HepG2 (cell line): ENCODE data around the gene NECAB2. TPM values are rescaled to one million over a fixed set of nuclear protein-coding genes. Genes with fewer than 3 reads are reported as not detected.

Experiments
- BCL6 ChIP-seq: IDR thresholded peaks from 2 replicates; pipeline ENCODE4 v1.6.1; 2016; ENCODE audit warnings: missing genetic modification reagents, missing compliant biosample characterization
- GATAD1 ChIP-seq: IDR thresholded peaks from 2 replicates; pipeline ENCODE4 v1.6.1; 2016; ENCODE audit warnings: missing genetic modification reagents, missing compliant biosample characterization
- JUNB ChIP-seq: sonication (generic); formaldehyde crosslinking; IDR thresholded peaks from 2 replicates; pipeline ENCODE4 v1.8.0; 2022; ENCODE audit warnings: missing genetic modification reagents, mild to moderate bottlenecking, borderline replicate concordance
- KAT2B ChIP-seq: fragments of 150-350 bp; IDR thresholded peaks from 2 replicates; pipeline ENCODE4 v1.6.1; 2014; ENCODE audit warnings: low read depth, low read length, borderline replicate concordance
- LBX2 ChIP-seq: sonication (generic); formaldehyde crosslinking; IDR thresholded peaks from 2 replicates; pipeline ENCODE4 v1.5.0; 2020; ENCODE audit warnings: missing genetic modification reagents, mild to moderate bottlenecking, borderline replicate concordance
- MED1 ChIP-seq: sonication (generic); formaldehyde crosslinking; IDR thresholded peaks from 2 replicates; pipeline ENCODE4 v1.4.0; 2020; ENCODE audit warnings: missing genetic modification reagents
- NCOA2 ChIP-seq: sonication (generic); formaldehyde crosslinking; IDR thresholded peaks from 2 replicates; pipeline ENCODE4 v1.8.0; 2022; ENCODE audit warnings: inconsistent platforms
- NFYC ChIP-seq: IDR thresholded peaks from 2 replicates; pipeline ENCODE4 v1.6.1; 2016; ENCODE audit warnings: missing genetic modification reagents, missing compliant biosample characterization
- SMARCC2 ChIP-seq: fragments of 450-650 bp; IDR thresholded peaks from 2 replicates; pipeline ENCODE4 v1.6.1; 2017; ENCODE audit warnings: antibody characterized with exemption, mild to moderate bottlenecking
- SNRNP70 ChIP-seq: fragments of 200-400 bp; formaldehyde crosslinking; IDR thresholded peaks from 2 replicates; pipeline ENCODE4 v1.6.1; 2017; ENCODE audit warnings: mild to moderate bottlenecking, low read depth, low read length, moderate library complexity
- SP5 ChIP-seq: IDR thresholded peaks from 2 replicates; pipeline ENCODE4 v1.6.1; 2016; ENCODE audit warnings: low read depth, borderline replicate concordance
- SRF ChIP-seq: IDR thresholded peaks from 2 replicates; pipeline ENCODE4 v1.6.1; 2011; ENCODE audit warnings: mild to moderate bottlenecking, low read depth, low read length, moderate library complexity
- THRA ChIP-seq: sonication (generic); formaldehyde crosslinking; IDR thresholded peaks from 2 replicates; pipeline ENCODE4 v1.4.0; 2020; ENCODE audit warnings: missing genetic modification reagents, borderline replicate concordance
- TRIM22 ChIP-seq: fragments of 450-650 bp; IDR thresholded peaks from 2 replicates; pipeline ENCODE4 v1.6.1; 2017
- YY1 ChIP-seq: IDR thresholded peaks from 2 replicates; pipeline ENCODE4 v1.6.1; 2011; ENCODE audit warnings: low read length, low read depth, moderate library complexity, mild to moderate bottlenecking; ENCODE audit not compliant: insufficient read depth, insufficient replicate concordance
- ZBTB14 ChIP-seq: sonication (generic); formaldehyde crosslinking; IDR thresholded peaks from 2 replicates; pipeline ENCODE4 v1.4.0; 2020; ENCODE audit warnings: missing genetic modification reagents
- ZNF687 ChIP-seq: sonication (generic); formaldehyde crosslinking; IDR thresholded peaks from 2 replicates; pipeline ENCODE4 v1.5.1; 2020; ENCODE audit warnings: mild to moderate bottlenecking, missing genetic modification reagents, moderate library complexity
- ZNF761 ChIP-seq: sonication (generic); formaldehyde crosslinking; conservative IDR thresholded peaks from 2 replicates; pipeline ENCODE4 v1.4.0; 2020; ENCODE audit warnings: mild to moderate bottlenecking, missing genetic modification reagents
- ZNF772 ChIP-seq: sonication (generic); formaldehyde crosslinking; IDR thresholded peaks from 2 replicates; pipeline ENCODE4 v1.5.0; 2020; ENCODE audit warnings: mild to moderate bottlenecking, missing genetic modification reagents
- ZSCAN21 ChIP-seq: sonication (generic); formaldehyde crosslinking; IDR thresholded peaks from 2 replicates; pipeline ENCODE4 v1.8.0; 2022; ENCODE audit warnings: mild to moderate bottlenecking, missing genetic modification reagents, moderate library complexity, borderline replicate concordance
- polyA plus RNA-seq, 8 experiments: library from polyadenylated mRNA; depleted of rRNA in 3 of 8; stranded (reverse) in 7 of 8; unstranded in 1 of 8; fragments of >200 nt; fragmentation: Illumina TruSeq in 4 of 8; extraction: Trizol in 4 of 8; gene quantifications; 2 replicates each; pipeline versions ENCODE4 v1.2.1 to v1.2.3, GENCODE V29; 2011 to 2016; ENCODE audit warnings: low read depth in 4 of 8, missing spikeins in 1 of 8, mixed read lengths in 1 of 8; ENCODE audit not compliant: insufficient read depth in 1 of 8
- total RNA-seq, 5 experiments: library from RNA; depleted of rRNA; stranded (reverse); fragments of >200 nt; fragmentation: Illumina TruSeq; extraction: Trizol; gene quantifications; 2 replicates each; pipeline ENCODE4 v1.2.3, GENCODE V29; 2016; ENCODE audit warnings: low read depth in 1 of 5

NECAB2 gene
- total and polyA plus RNA-seq, 2 of the 13 experiments (the other 11 are each of a cell fraction or from before 2014, with no cell fraction given) = 0.21 to 0.49 TPM

- no peak for TF ChIP-seq LBX2
- TF ChIP-seq SRF = no peak
- peak; percentile 83 for TF ChIP-seq MED1 (CRISPR knock-in tag)
- TF ChIP-seq JUNB (CRISPR knock-in tag) = no peak
- peak; percentile 78 for TF ChIP-seq SP5 (CRISPR knock-in tag)
- TF ChIP-seq ZBTB14 (CRISPR knock-in tag) = no peak
- no peak for TF ChIP-seq SMARCC2
- TF ChIP-seq THRA (CRISPR knock-in tag) = peak; percentile 90; the same call in 1 of the 2 replicates
- no peak for TF ChIP-seq SNRNP70
- peak; percentile 45; the same call in 1 of the 2 replicates for TF ChIP-seq GATAD1
- peak; percentile 32 for TF ChIP-seq YY1
- TF ChIP-seq ZNF761 (CRISPR knock-in tag) = no peak
- TF ChIP-seq ZNF772 (CRISPR knock-in tag) = peak; percentile 74; the same call in 1 of the 2 replicates
- TF ChIP-seq ZNF687 = peak; percentile 52
- TF ChIP-seq ZSCAN21 = no peak; the same call in 1 of the 2 replicates
- TF ChIP-seq TRIM22 = no peak
- peak; percentile 99 for TF ChIP-seq BCL6 (CRISPR knock-in tag)
- no peak for TF ChIP-seq NFYC (CRISPR knock-in tag)
- TF ChIP-seq KAT2B = no peak
- peak; percentile 90 for TF ChIP-seq NCOA2
Observed at GRCh38 chr16:83948914-83949723, 18.9 kb upstream of the NECAB2 start (continued).
